Endothelial cell of umbilical vein (primary cell): Measurements from ENCODE around the gene MINAR1. TPM values are rescaled to one million over a fixed set of nuclear protein-coding genes. Genes with fewer than 3 reads are reported as not detected.

Experiments used
- BruUV-seq: library from RNA; stranded (reverse); fragments of 400-500 nt; replicated peaks from 2 replicates; lab custom pipeline; 2021; lab: Mats Ljungman, UMichigan
- CTCF ChIA-PET: fragments of 300-600, 350-600 bp; sonication (Branson Sonifier 250); formaldehyde crosslinking; loops from one replicate; lab custom pipeline; 2021; ENCODE audit warnings: antibody characterized with exemption, inconsistent platforms; lab: Charles Lee
- POLR2A ChIA-PET: fragments of 300-600, 350-600 bp; sonication (Branson Sonifier 250); formaldehyde crosslinking; loops from one replicate; lab custom pipeline; 2021; ENCODE audit warnings: antibody characterized with exemption, inconsistent platforms; lab: Charles Lee
- DNase-seq: peaks from one replicate; pipeline ENCODE4 v3.0.0-alpha.2; 2011; ENCODE audit warnings: low read depth, low spot score
- FAIRE-seq: peaks from 2 replicates; lab custom pipeline; 2011; peaks lifted over from hg19 to GRCh38; lab: Jason Lieb, UNC
- H2AFZ ChIP-seq: 2 replicates; pipeline ENCODE4 v1.6.0; 2012; ENCODE audit warnings: low read depth, low read length, control low read depth, inconsistent platforms
- H3K27ac ChIP-seq: 2 replicates; pipeline ENCODE4 v1.5.1; 2011; ENCODE audit warnings: low read depth, mild to moderate bottlenecking, control low read depth, low read length, moderate library complexity; ENCODE audit not compliant: insufficient read depth
- H3K27me3 ChIP-seq, 2 experiments: 2 replicates each; pipeline versions ENCODE4 v1.6.0 to v1.6.1; 2011; ENCODE audit warnings: low read length in 2 of 2, mixed read lengths in 1 of 2; ENCODE audit not compliant: control insufficient read depth in 2 of 2, insufficient read depth in 2 of 2
- H3K36me3 ChIP-seq, 2 experiments: 2 replicates in 1 of 2; 3 replicates in 1 of 2; pipeline ENCODE4 v1.5.1; 2011; ENCODE audit warnings: low read length in 2 of 2, mild to moderate bottlenecking in 1 of 2, moderate library complexity in 1 of 2; ENCODE audit not compliant: control insufficient read depth in 2 of 2, insufficient read depth in 2 of 2; ENCODE audit errors: extremely low read depth in 1 of 2
- H3K4me1 ChIP-seq: 3 replicates; pipeline ENCODE4 v1.5.1; 2011; ENCODE audit warnings: mild to moderate bottlenecking, low read length; ENCODE audit not compliant: control insufficient read depth, insufficient read depth; ENCODE audit errors: extremely low read depth
- H3K4me2 ChIP-seq: 2 replicates; pipeline ENCODE4 v1.6.1; 2011; ENCODE audit warnings: low read length, control low read depth, mixed read lengths; ENCODE audit not compliant: insufficient read depth
- H3K4me3 ChIP-seq, 3 experiments: fragments of 200-600 bp in 1 of 3; sonication (generic), shearing (Covaris generic) in 1 of 3; replicated peaks in 1 of 3; 2 replicates each; pipeline ENCODE4 v1.5.1; 2011 to 2016; ENCODE audit warnings: control low read depth in 3 of 3, low read length in 3 of 3, mild to moderate bottlenecking in 2 of 3, inconsistent platforms in 1 of 3, low read depth in 1 of 3, moderate library complexity in 1 of 3; ENCODE audit not compliant: insufficient read depth in 1 of 3
- H3K79me2 ChIP-seq: 2 replicates; pipeline ENCODE4 v1.6.0; 2012; ENCODE audit warnings: low read length, inconsistent platforms; ENCODE audit not compliant: control insufficient read depth, insufficient read depth
- H3K9ac ChIP-seq: replicated peaks from 2 replicates; pipeline ENCODE3; 2011; ENCODE audit warnings: low read length, control low read depth; ENCODE audit not compliant: insufficient read depth; ENCODE audit errors: extremely low read depth
- H3K9me1 ChIP-seq: replicated peaks from 3 replicates; pipeline ENCODE4 v1.6.0; 2011; ENCODE audit warnings: mild to moderate bottlenecking, low read length; ENCODE audit not compliant: control insufficient read depth, insufficient read depth; ENCODE audit errors: extremely low read depth
- H3K9me3 ChIP-seq: replicated peaks from 2 replicates; pipeline ENCODE4 v1.5.1; 2012; ENCODE audit warnings: low read length, inconsistent platforms; ENCODE audit not compliant: control insufficient read depth, insufficient read depth
- H4K20me1 ChIP-seq: replicated peaks from 2 replicates; pipeline ENCODE3; 2011; ENCODE audit warnings: mild to moderate bottlenecking, low read length; ENCODE audit not compliant: control insufficient read depth, insufficient read depth; ENCODE audit errors: extremely low read depth
- CTCF ChIP-seq, 2 donors: IDR thresholded peaks; 1 replicate in 1 of 2; 2 replicates in 1 of 2; pipeline ENCODE4 v1.5.1; 2011; ENCODE audit warnings: low read length in 2 of 2, mild to moderate bottlenecking in 2 of 2, moderate library complexity in 2 of 2, control low read depth in 1 of 2, inconsistent platforms in 1 of 2, low read depth in 1 of 2; ENCODE audit not compliant: insufficient read depth in 1 of 2; ENCODE audit errors: extremely low read depth in 1 of 2
- EZH2 ChIP-seq: IDR thresholded peaks from 2 replicates; pipeline ENCODE4 v1.6.1; 2012; ENCODE audit warnings: borderline replicate concordance, low read depth, mild to moderate bottlenecking, moderate library complexity, low read length, inconsistent platforms; ENCODE audit not compliant: severe bottlenecking
- FOS ChIP-seq: IDR thresholded peaks from 2 replicates; pipeline ENCODE4 v1.6.1; 2011; ENCODE audit warnings: mild to moderate bottlenecking, low read length, moderate library complexity, borderline replicate concordance; ENCODE audit not compliant: insufficient read depth
- GATA2 ChIP-seq: IDR thresholded peaks from 2 replicates; pipeline ENCODE4 v1.7.0; 2011; ENCODE audit warnings: low read depth, mild to moderate bottlenecking, moderate library complexity, mixed read lengths, low read length; ENCODE audit not compliant: insufficient read length, insufficient read depth
- JUN ChIP-seq: IDR thresholded peaks from 2 replicates; pipeline ENCODE4 v1.6.1; 2011; ENCODE audit warnings: borderline replicate concordance, low read depth; ENCODE audit not compliant: insufficient read length, insufficient read depth
- MAX ChIP-seq: IDR thresholded peaks from 2 replicates; pipeline ENCODE4 v1.6.1; 2011; ENCODE audit not compliant: insufficient read depth, insufficient read length
- MYC ChIP-seq: IDR thresholded peaks from one replicate; pipeline ENCODE4 v1.6.1; 2011; ENCODE audit warnings: mild to moderate bottlenecking, low read depth, low read length
- POLR2A ChIP-seq: IDR thresholded peaks from 2 replicates; pipeline ENCODE4 v1.6.1; 2012; ENCODE audit warnings: low read depth, mild to moderate bottlenecking, control low read depth, low read length
- POLR2AphosphoS5 ChIP-seq: IDR thresholded peaks from 2 replicates; pipeline ENCODE4 v1.6.1; 2012; ENCODE audit warnings: low read depth, mild to moderate bottlenecking, control low read depth, low read length, moderate library complexity; ENCODE audit not compliant: insufficient read depth
- dilution Hi-C: fragments of 300-500 bp; cut with MboI; formaldehyde crosslinking; loops from one replicate; pipeline ENCODE4 v1.15.0; 2019; ENCODE audit warnings: low sequenced_read_pairs; ENCODE audit not compliant: extremely low pct_ligation_motif_present
- intact Hi-C: fragments of 100-400 bp; cut with micrococcal nuclease; formaldehyde crosslinking; loops from one replicate; pipeline ENCODE4 v1.10.0; 2022
- polyA plus RNA-seq, 4 experiments: library from polyadenylated mRNA; depleted of rRNA in 3 of 4; stranded (reverse) in 3 of 4; unstranded in 1 of 4; fragments of >200 nt; gene quantifications; 2 replicates each; pipeline versions ENCODE4 v1.2.1 to v1.2.3, GENCODE V29; 2011 to 2012; ENCODE audit warnings: missing spikeins in 1 of 4
- total RNA-seq: library from RNA; stranded (reverse); gene quantifications from 2 replicates; pipeline ENCODE4 v1.2.3, GENCODE V29; 2021

Gene MINAR1
- total and polyA plus RNA-seq, 2 donors (not counting 3 experiments of a cell fraction or from before 2014, with no cell fraction given): 0.33 to 0.93 TPM

- ChIA-PET POLR2A (no interaction called here), CTCF (interaction anchor here (1.4 kb wide), 1 partner anchor 44 kb away, joined by 3 read pairs; no protein-coding TSS in a partner anchor)
- FAIRE-seq (no peak), DNase-seq (no peak)
- intact Hi-C loops: no loop called here
- Histone ChIP-seq H3K9me3 (no peaks in the 10 kb centered on the region), H3K4me3 (no peak overlapping the region), H3K79me2 (no peaks in the 10 kb centered on the region), H3K27me3 (no peaks in the 10 kb centered on the region), H3K4me2 (no peak overlapping the region), H2AFZ (no peak overlapping the region), H3K9me1 (no peaks in the 10 kb centered on the region), H3K4me1 (no peaks in the 10 kb centered on the region), H3K9ac (no peak overlapping the region), H4K20me1 (no peaks in the 10 kb centered on the region), H3K27ac (no peak overlapping the region), H3K36me3 (no peaks in the 10 kb centered on the region)
- no TSS peak for BruUV-seq
- TF ChIP-seq CTCF (IDR thresholded peaks at IDR 0.05; ENCODE audit: extremely low read depth in 1 of 2, insufficient read depth in 1 of 2, low read depth in 1 of 2, low read length in 2 of 2): no peak
- no peak for TF ChIP-seq MYC
- no peak for TF ChIP-seq GATA2
- no peak for TF ChIP-seq FOS
- no peak for TF ChIP-seq JUN
- TF ChIP-seq MAX: no peak
- no peak for TF ChIP-seq EZH2
- TF ChIP-seq POLR2A: no peak
- TF ChIP-seq POLR2AphosphoS5: no peak
- dilution Hi-C loops: no loop called here
Measured at GRCh38 chr15:79475306-79475705, 43.2 kb downstream of the MINAR1 start.
